Fibroblast of peridontal ligament (primary cell): ENCODE data around the gene CCL23.
"Not testable (repeated sequence)": the region's sequence is repeated elsewhere in the genome, so short reads cannot be mapped to it uniquely, and the experiment has no call there.

Experiments used
- DNase-seq: peaks from one replicate; pipeline ENCODE4 v3.0.0-alpha.2; 2010; ENCODE audit errors: extremely low read depth

The CCL23 gene, protein sequence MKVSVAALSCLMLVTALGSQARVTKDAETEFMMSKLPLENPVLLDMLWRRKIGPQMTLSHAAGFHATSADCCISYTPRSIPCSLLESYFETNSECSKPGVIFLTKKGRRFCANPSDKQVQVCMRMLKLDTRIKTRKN

DNA sequence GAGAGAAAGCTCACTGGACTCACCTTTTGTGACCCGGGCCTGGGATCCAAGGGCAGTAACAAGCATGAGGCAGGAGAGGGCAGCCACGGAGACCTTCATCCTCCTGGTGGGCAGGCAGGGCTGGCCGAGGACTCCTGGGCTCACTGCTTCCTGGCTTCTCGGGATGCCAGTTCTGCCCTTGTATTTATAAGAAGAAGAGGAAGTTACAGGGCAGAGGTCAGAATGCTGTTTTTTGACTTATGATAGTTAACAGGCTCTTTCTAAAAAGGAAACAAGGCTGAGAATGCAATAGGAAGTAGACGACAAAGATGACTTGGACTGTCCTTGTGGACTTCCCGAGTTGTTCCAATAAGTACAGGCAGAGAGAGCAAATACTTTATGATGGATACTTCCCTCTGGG lies at the start of gene CCL23:
CCL23 (minus strand) TSS at position 174 of the 400 bp plus-strand sequence; CDS start at position 99, 75 bp downstream.
- DNase-seq = no peak

- DNase-seq = no peak
Measured at GRCh38 chr17:36066365-36066985, 48.7 kb upstream of the CCL23 start.

DNA sequence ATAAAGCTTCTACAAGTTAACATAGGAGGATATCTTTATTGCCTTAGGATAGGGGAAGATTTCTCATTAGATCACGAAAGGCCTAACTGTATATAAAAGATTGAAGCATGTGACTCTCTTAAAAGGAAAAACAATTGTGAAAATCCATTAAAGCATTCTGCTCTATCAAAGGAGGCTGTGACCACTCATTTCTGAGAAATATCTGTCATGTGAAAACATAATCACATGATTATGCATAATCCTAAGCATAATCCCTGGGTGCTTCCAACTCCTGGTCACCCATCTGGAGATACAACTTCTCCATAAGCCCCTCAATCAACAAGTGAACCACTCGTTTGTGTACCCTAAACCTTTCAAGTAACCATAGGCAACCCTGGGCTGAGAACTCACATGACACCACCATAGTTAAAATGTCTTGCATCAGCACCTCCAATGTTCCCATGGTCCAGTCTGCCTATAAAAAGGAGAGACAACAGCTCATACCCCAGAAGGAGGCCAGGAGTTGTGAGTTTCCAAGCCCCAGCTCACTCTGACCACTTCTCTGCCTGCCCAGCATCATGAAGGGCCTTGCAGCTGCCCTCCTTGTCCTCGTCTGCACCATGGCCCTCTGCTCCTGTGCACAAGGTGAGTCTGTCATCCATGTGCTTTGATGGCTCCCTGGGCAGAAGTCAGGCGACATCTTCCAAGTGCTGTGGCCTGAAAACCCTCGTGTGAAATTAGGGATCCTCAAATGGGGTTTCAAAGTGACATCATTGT lies 46.2 kb upstream of the CCL23 start, which contains the start of gene CCL18:
CCL18 (plus strand) TSS at position 487 of the 756 bp plus-strand sequence; CDS start at position 558, 71 bp downstream.
- DNase-seq = no peak

- DNase-seq = no peak
Measured at GRCh38 chr17:36060816-36061215, 43.0 kb upstream of the CCL23 start.

GRCh38 chr17:36059406-36059805 lies 41.6 kb upstream of the CCL23 start:
- DNase-seq = no peak

- DNase-seq = no peak
Measured at GRCh38 chr17:36057911-36058310, 40.1 kb upstream of the CCL23 start.

DNA sequence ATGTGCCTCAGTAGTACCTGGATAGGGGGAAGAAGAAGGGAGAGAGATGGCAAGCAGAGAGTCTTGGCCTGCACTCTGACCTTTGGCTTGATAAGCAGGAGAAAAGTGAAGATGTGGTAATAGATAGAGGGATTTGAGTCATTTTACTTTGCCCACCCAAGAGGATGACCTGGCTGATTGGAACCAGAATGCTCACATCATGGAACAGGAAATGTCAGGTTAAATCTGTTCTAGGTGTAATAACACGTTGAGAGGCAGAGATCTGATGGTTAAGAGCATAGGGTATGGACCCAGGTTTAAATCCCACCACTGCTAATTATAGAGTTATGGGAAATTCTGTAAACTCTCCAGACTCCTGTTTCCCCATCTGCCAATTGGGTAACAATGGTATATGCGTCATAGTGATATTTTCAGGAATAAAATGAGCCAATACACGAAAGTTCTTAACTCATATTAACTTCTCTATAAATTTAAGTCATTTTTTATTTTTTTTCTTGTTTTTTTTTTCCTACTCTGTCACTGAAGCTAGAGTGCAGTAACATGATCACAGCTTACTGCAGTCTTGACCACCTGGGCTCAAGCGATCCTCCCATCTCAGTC lies 38.2 kb upstream of the CCL23 start:
- no peak for DNase-seq

GRCh38 chr17:36055171-36055570 lies 37.4 kb upstream of the CCL23 start:
- DNase-seq = no peak

DNA sequence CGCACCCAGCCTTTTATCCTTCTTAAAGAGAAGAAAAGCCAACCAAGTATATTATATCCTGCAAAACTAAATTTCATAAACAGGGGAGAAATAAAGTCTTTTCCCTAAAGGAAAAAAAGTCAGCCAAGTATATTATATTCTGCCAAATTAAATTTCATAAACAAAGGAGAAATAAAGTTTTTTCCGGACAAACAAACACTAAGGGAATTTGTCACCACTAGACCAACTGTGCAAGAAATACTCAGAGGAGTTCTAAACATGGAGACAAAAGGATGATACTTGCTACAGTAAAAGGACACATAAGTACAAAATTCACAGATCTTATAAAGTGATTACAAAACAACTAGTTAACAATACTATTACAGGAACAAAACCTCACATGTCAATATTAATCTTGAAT lies 31.9 kb upstream of the CCL23 start:
- DNase-seq = no peak

DNA sequence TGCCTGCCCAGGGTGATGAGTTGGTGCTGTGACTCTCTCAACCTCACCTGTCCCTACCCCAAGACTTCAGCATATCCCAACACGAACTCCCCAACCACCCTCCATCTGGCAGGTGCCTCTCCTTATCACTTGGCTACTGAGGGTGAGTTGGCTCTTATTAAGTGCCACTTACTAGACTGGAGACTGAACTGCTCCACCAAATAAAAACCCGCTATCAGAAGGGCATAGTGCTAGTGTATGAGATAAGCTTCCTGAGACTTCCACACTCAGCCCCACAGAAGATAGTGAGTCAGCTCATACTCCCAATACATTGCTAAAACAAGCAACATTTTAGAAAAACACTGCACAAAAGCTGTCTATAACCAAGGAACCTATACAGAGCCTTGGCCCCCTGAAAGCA lies 30.3 kb upstream of the CCL23 start:
- no peak for DNase-seq

- no peak for DNase-seq
Measured at GRCh38 chr17:36036235-36036634, 18.5 kb upstream of the CCL23 start.

- no peak for DNase-seq
Measured at GRCh38 chr17:36034127-36034526, 16.4 kb upstream of the CCL23 start.

- no peak for DNase-seq
Measured at GRCh38 chr17:36030956-36031355, 13.2 kb upstream of the CCL23 start.

DNA sequence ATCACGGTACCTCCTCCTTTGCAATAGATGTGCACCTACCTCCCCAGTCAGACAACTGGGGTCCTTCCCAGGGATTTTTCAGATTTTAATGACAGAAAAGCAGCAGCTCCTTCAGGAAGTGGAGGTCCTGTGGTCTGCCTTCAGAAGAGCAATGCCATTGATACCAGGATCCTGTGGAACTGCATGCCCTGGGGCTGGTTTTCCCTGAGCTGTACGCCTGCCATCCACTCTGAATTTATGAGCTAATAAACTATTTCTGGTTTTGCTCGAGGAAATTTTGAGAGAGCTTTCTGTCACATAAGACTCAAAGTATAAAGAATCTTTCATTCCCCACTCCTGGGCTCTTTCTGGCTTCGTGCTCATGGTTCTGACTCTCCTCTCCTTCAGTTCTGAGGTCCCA lies 10.0 kb upstream of the CCL23 start:
- DNase-seq = no peak

- no peak for DNase-seq
Measured at GRCh38 chr17:36024106-36024869, 6.5 kb upstream of the CCL23 start.

- no peak for DNase-seq
Measured at GRCh38 chr17:36019423-36019822, 1.7 kb upstream of the CCL23 start.

DNA sequence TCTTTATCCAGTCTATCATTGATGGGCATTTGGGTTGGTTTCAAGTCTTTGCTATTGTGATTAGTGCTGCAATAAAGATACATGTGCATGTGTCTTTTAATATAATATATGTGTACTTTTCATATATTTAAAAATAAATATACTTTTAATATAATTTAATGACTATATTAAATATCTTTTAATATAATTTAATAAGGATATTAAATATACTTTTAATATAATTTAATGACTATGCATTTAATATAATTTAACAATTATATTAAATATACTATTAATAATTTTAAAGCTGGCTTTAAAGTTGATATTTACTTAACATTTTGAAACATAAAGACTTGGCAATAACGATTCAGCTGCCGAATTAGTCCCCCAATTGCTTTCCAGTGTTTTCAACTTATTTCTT lies 1.2 kb downstream of the CCL23 start:
- no peak for DNase-seq

GRCh38 chr17:36015895-36016294 lies 1.9 kb downstream of the CCL23 start:
- not testable (repeated sequence) for DNase-seq

GRCh38 chr17:36014946-36015345 lies 2.8 kb downstream of the CCL23 start:
- no peak for DNase-seq

- no peak for DNase-seq
Measured at GRCh38 chr17:36011201-36011600, 6.6 kb downstream of the CCL23 start.

DNA sequence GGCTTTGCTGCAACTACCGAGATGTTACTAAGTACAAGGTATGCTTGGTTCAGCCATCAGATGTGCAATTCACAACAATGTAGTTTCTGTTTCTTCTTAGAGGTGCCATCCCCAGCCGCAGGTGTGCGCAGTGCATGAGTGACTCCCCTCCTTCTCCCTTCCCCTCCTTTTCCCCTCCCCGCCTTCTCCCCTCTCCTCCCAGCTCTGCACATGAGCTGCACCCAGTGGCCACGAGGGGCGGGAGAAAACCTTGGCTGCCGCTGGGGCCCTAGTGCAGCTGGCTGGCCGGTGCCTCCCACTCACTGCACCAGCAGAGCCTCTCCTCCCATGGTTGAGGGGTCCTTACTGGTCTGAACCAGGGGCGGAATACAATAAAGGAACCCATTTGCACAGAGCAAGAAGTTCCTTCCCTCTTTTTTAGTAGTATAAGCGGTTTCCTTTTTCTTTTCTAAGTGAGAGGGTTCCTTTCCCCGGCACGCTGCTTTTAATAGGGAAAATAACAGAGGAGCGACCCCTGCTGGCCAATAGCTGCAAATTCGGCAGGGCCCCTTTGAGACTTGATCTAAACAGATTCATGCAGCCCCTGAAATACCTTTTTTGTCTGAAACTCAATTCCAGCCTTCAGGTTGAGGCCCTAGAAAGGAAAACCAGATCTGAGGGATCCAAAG lies 8.6 kb downstream of the CCL23 start:
- no peak for DNase-seq
